Measurements from ENCODE around the gene GPR35.

The GPR35 gene

GRCh38 chr2:240611601-240612210, 13.6 kb upstream of the GPR35 start:
- no peaks in the 10 kb centered on the region for H3F3A ChIP-seq (ENCODE audit: insufficient read depth, low read length)
- no peaks in the 10 kb centered on the region for H3K9me3 ChIP-seq (ENCODE audit: low read length)
- no peaks in the 10 kb centered on the region for H3K27me3 ChIP-seq (ENCODE audit: insufficient read depth, low read length)
- H3K4me3 ChIP-seq (ENCODE audit: low read depth, low read length, poor library complexity, severe bottlenecking), result no peak overlapping the region
- H3K9ac ChIP-seq (ENCODE audit: low read length), result no peak overlapping the region
- no peak overlapping the region for H3K4me2 ChIP-seq (ENCODE audit: low read length)
- no peak overlapping the region for H3K27ac ChIP-seq (ENCODE audit: low read depth, low read length, poor library complexity, severe bottlenecking)
- H4K20me1 ChIP-seq (ENCODE audit: insufficient read depth, low read length), result no peaks in the 10 kb centered on the region
- no peaks in the 10 kb centered on the region for H3K4me1 ChIP-seq (ENCODE audit: insufficient read depth, low read length, severe bottlenecking)
- H3K79me2 ChIP-seq (ENCODE audit: insufficient read depth, low read length), result no peaks in the 10 kb centered on the region
- no peaks in the 10 kb centered on the region for H3K9me2 ChIP-seq (ENCODE audit: low read depth, low read length)
- TF ChIP-seq CTCF (IDR thresholded peaks at IDR 0.05; ENCODE audit: low read length), result no peak
- no peak for TF ChIP-seq EZH2 (IDR thresholded peaks at IDR 0.05; ENCODE audit: borderline replicate concordance, low read length)
- H2AFZ ChIP-seq (ENCODE audit: low read length), result no peak overlapping the region
- H3K36me3 ChIP-seq (ENCODE audit: insufficient read depth, low read length), result no peaks in the 10 kb centered on the region

GRCh38 chr2:240613781-240614180, 11.5 kb upstream of the GPR35 start:
- no peak overlapping the region for H3K4me3 ChIP-seq (ENCODE audit: low read depth, low read length, poor library complexity, severe bottlenecking)
- no peaks in the 10 kb centered on the region for H3K9me2 ChIP-seq (ENCODE audit: low read depth, low read length)
- no peak for TF ChIP-seq EZH2 (IDR thresholded peaks at IDR 0.05; ENCODE audit: borderline replicate concordance, low read length)
- TF ChIP-seq CTCF (IDR thresholded peaks at IDR 0.05; ENCODE audit: low read length), result no peak
- no peaks in the 10 kb centered on the region for H4K20me1 ChIP-seq (ENCODE audit: insufficient read depth, low read length)
- H3K4me2 ChIP-seq (ENCODE audit: low read length), result no peak overlapping the region
- no peak overlapping the region for H3K9ac ChIP-seq (ENCODE audit: low read length)
- H3F3A ChIP-seq (ENCODE audit: insufficient read depth, low read length), result no peaks in the 10 kb centered on the region
- no peaks in the 10 kb centered on the region for H3K36me3 ChIP-seq (ENCODE audit: insufficient read depth, low read length)
- H3K79me2 ChIP-seq (ENCODE audit: insufficient read depth, low read length), result no peaks in the 10 kb centered on the region
- H3K27ac ChIP-seq (ENCODE audit: low read depth, low read length, poor library complexity, severe bottlenecking), result no peak overlapping the region
- no peak overlapping the region for H2AFZ ChIP-seq (ENCODE audit: low read length)
- H3K9me3 ChIP-seq (ENCODE audit: low read length), result peaks cover 8% of the 10 kb centered on the region; the same call in 1 of the 2 replicates
- H3K4me1 ChIP-seq (ENCODE audit: insufficient read depth, low read length, severe bottlenecking), result no peaks in the 10 kb centered on the region
- H3K27me3 ChIP-seq (ENCODE audit: insufficient read depth, low read length), result peaks cover 2% of the 10 kb centered on the region; the same call in 1 of the 2 replicates

- peaks cover 8% of the 10 kb centered on the region; the same call in 1 of the 2 replicates for H3K9me3 ChIP-seq (ENCODE audit: low read length)
Measured at GRCh38 chr2:240614391-240614790, 10.9 kb upstream of the GPR35 start.

More at GRCh38 chr2:240614391-240614790, 10.9 kb upstream of the GPR35 start:
- H2AFZ ChIP-seq (ENCODE audit: low read length), result no peak overlapping the region
- H3K4me1 ChIP-seq (ENCODE audit: insufficient read depth, low read length, severe bottlenecking), result no peaks in the 10 kb centered on the region
- TF ChIP-seq EZH2 (IDR thresholded peaks at IDR 0.05; ENCODE audit: borderline replicate concordance, low read length) (no peak), CTCF (IDR thresholded peaks at IDR 0.05; ENCODE audit: low read length) (no peak)
- no peak overlapping the region for H3K4me3 ChIP-seq (ENCODE audit: low read depth, low read length, poor library complexity, severe bottlenecking)
- H4K20me1 ChIP-seq (ENCODE audit: insufficient read depth, low read length), result no peaks in the 10 kb centered on the region
- H3K36me3 ChIP-seq (ENCODE audit: insufficient read depth, low read length), result no peaks in the 10 kb centered on the region
- H3K27ac ChIP-seq (ENCODE audit: low read depth, low read length, poor library complexity, severe bottlenecking), result no peak overlapping the region
- H3K9ac ChIP-seq (ENCODE audit: low read length), result no peak overlapping the region
- H3K27me3 ChIP-seq (ENCODE audit: insufficient read depth, low read length), result peaks cover 7% of the 10 kb centered on the region; the same call in 1 of the 2 replicates
- H3F3A ChIP-seq (ENCODE audit: insufficient read depth, low read length), result no peaks in the 10 kb centered on the region
- H3K4me2 ChIP-seq (ENCODE audit: low read length), result no peak overlapping the region
- no peaks in the 10 kb centered on the region for H3K79me2 ChIP-seq (ENCODE audit: insufficient read depth, low read length)
- H3K9me2 ChIP-seq (ENCODE audit: low read depth, low read length), result no peaks in the 10 kb centered on the region
